ENCODE results near the gene UST.

- no peak for TF ChIP-seq CTCF (conservative IDR thresholded peaks at IDR 0.05; ENCODE audit: low read length)
- no peak for TF ChIP-seq EZH2phosphoT487 (IDR thresholded peaks at IDR 0.05; ENCODE audit: borderline replicate concordance, low read depth, low read length)
Observed at GRCh38 chr6:148837941-148838340, 91.1 kb downstream of the UST start.

All from OCI-LY7 (cell line).